WTC11 (cell line): Measurements from ENCODE around the gene XIRP2.

Experiments
- ATF3 ChIP-seq: sonication (generic); formaldehyde crosslinking; conservative IDR thresholded peaks from 2 replicates; pipeline ENCODE4 v1.8.1; 2022; ENCODE audit warnings: mild to moderate bottlenecking, missing genetic modification reagents
- CREM ChIP-seq: sonication (generic); formaldehyde crosslinking; IDR thresholded peaks from 2 replicates; pipeline ENCODE4 v1.8.1; 2022; ENCODE audit warnings: mild to moderate bottlenecking, missing genetic modification reagents, moderate library complexity
- CTCF ChIP-seq: fragments of 200-600 bp; IDR thresholded peaks from 2 replicates; pipeline ENCODE4 v1.8.0; 2022; ENCODE audit warnings: antibody characterized with exemption
- ELF4 ChIP-seq: sonication (generic); formaldehyde crosslinking; IDR thresholded peaks from 2 replicates; pipeline ENCODE4 v1.8.1; 2022; ENCODE audit warnings: low read depth, mild to moderate bottlenecking, moderate library complexity, missing genetic modification reagents
- ESRRA ChIP-seq: sonication (generic); formaldehyde crosslinking; IDR thresholded peaks from 2 replicates; pipeline ENCODE4 v1.8.1; 2022; ENCODE audit warnings: mild to moderate bottlenecking, missing genetic modification reagents, borderline replicate concordance
- KAT7 ChIP-seq: sonication (generic); formaldehyde crosslinking; IDR thresholded peaks from 2 replicates; pipeline ENCODE4 v1.8.1; 2023; ENCODE audit warnings: missing genetic modification reagents, mild to moderate bottlenecking, borderline replicate concordance
- NR1H2 ChIP-seq: sonication (generic); formaldehyde crosslinking; IDR thresholded peaks from 2 replicates; pipeline ENCODE4 v1.9.0; 2021; ENCODE audit warnings: mild to moderate bottlenecking, moderate library complexity, missing genetic modification reagents
- NR2C2 ChIP-seq: sonication (generic); formaldehyde crosslinking; IDR thresholded peaks from 2 replicates; pipeline ENCODE4 v1.8.0; 2022; ENCODE audit warnings: mild to moderate bottlenecking, missing genetic modification reagents
- SMAD3 ChIP-seq: sonication (generic); formaldehyde crosslinking; IDR thresholded peaks from 2 replicates; pipeline ENCODE4 v1.8.0; 2022; ENCODE audit warnings: missing genetic modification reagents, mild to moderate bottlenecking, borderline replicate concordance
- SP1 ChIP-seq: sonication (generic); formaldehyde crosslinking; conservative IDR thresholded peaks from 2 replicates; pipeline ENCODE4 v1.8.1; 2022; ENCODE audit warnings: missing genetic modification reagents
- STAT6 ChIP-seq: sonication (generic); formaldehyde crosslinking; conservative IDR thresholded peaks from 2 replicates; pipeline ENCODE4 v1.8.1; 2023; ENCODE audit warnings: mild to moderate bottlenecking, low read depth, missing genetic modification reagents, moderate library complexity
- TF ChIP-seq, protein P1 (sequence below): sonication (generic); formaldehyde crosslinking; IDR thresholded peaks from 2 replicates; pipeline ENCODE4 v1.8.1; 2022; ENCODE audit warnings: low read depth, missing genetic modification reagents, borderline replicate concordance
- TF ChIP-seq, protein P2 (sequence below): sonication (generic); formaldehyde crosslinking; IDR thresholded peaks from 2 replicates; pipeline ENCODE4 v1.8.0; 2022; ENCODE audit warnings: mild to moderate bottlenecking, missing genetic modification reagents

DNA sequence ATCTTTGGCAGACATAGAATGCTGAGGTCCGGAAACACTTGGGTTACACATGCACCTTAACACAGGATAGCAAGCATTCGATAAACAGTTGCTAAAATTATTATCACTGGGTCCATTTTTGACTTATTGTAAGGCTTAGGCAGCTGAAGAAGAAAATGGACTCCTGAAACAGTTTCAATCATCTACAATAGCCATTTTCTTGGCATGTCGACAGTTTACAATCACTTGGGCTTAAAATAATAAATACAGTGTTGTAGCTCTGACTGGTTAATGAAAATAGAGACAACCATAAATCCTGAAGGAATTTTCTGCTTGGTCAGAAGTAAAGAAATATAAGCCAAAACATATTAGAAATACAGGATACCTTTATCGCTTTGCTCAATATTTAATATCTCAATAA is 169.2 kb downstream of the XIRP2 start:
- TF ChIP-seq CTCF, result no peak
- TF ChIP-seq, protein P1, sequence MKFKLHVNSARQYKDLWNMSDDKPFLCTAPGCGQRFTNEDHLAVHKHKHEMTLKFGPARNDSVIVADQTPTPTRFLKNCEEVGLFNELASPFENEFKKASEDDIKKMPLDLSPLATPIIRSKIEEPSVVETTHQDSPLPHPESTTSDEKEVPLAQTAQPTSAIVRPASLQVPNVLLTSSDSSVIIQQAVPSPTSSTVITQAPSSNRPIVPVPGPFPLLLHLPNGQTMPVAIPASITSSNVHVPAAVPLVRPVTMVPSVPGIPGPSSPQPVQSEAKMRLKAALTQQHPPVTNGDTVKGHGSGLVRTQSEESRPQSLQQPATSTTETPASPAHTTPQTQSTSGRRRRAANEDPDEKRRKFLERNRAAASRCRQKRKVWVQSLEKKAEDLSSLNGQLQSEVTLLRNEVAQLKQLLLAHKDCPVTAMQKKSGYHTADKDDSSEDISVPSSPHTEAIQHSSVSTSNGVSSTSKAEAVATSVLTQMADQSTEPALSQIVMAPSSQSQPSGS (CRISPR knock-in tag), result no peak
- TF ChIP-seq ESRRA (CRISPR knock-in tag), result no peak
- no peak for TF ChIP-seq STAT6 (CRISPR knock-in tag)
- no peak for TF ChIP-seq SMAD3 (CRISPR knock-in tag)
- TF ChIP-seq ATF3 (CRISPR knock-in tag), result no peak
- no peak for TF ChIP-seq NR2C2
- TF ChIP-seq, protein P2, sequence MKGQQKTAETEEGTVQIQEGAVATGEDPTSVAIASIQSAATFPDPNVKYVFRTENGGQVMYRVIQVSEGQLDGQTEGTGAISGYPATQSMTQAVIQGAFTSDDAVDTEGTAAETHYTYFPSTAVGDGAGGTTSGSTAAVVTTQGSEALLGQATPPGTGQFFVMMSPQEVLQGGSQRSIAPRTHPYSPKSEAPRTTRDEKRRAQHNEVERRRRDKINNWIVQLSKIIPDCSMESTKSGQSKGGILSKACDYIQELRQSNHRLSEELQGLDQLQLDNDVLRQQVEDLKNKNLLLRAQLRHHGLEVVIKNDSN (CRISPR knock-in tag), result no peak
- no peak for TF ChIP-seq KAT7 (CRISPR knock-in tag)
- TF ChIP-seq SP1 (CRISPR knock-in tag), result no peak
- TF ChIP-seq NR1H2, result no peak
- TF ChIP-seq CREM, result no peak
- no peak for TF ChIP-seq ELF4 (CRISPR knock-in tag)
